ENCODE data around the gene CTNNA1. TPM values are rescaled to one million over a fixed set of nuclear protein-coding genes. Genes with fewer than 3 reads are reported as not detected.

The CTNNA1 gene
- total and polyA plus RNA-seq, 2 of the 8 experiments (the other 6 are each of a cell fraction or from before 2014, with no cell fraction given), result 115 to 349 TPM

GRCh38 chr5:138783976-138784375 lies 30.8 kb downstream of the CTNNA1 start (continued):
- TF ChIP-seq CHD7 (IDR thresholded peaks at IDR 0.05; ENCODE audit: insufficient replicate concordance, low read length) (no peak), GABPA (IDR thresholded peaks at IDR 0.05; ENCODE audit: borderline replicate concordance, insufficient read depth, low read length) (no peak), BCL11A (IDR thresholded peaks at IDR 0.05; ENCODE audit: low read depth in 2 of 2, low read length in 2 of 2) (no peak)
